ENCODE data around the gene NPBWR2.
"Not testable (repeated sequence)": the region's sequence is repeated elsewhere in the genome, so short reads cannot be mapped to it uniquely, and the experiment has no call there.

Gene NPBWR2

GRCh38 chr20:64090165-64090564 lies 17.2 kb downstream of the NPBWR2 start:
- Histone ChIP-seq H3K4me3 (ENCODE audit: low read depth, low read length, poor library complexity, severe bottlenecking) (no peak overlapping the region), H3K79me2 (ENCODE audit: insufficient read depth, low read length) (no peaks in the 10 kb centered on the region), H3K9me2 (ENCODE audit: low read depth, low read length) (no peaks in the 10 kb centered on the region), H3K27ac (ENCODE audit: low read depth, low read length, poor library complexity, severe bottlenecking) (no peak overlapping the region), H3K4me1 (ENCODE audit: insufficient read depth, low read length, severe bottlenecking) (no peaks in the 10 kb centered on the region), H3K36me3 (ENCODE audit: insufficient read depth, low read length) (no peaks in the 10 kb centered on the region; the same call in 1 of the 2 replicates), H2AFZ (ENCODE audit: low read length) (no peak overlapping the region), H4K20me1 (ENCODE audit: insufficient read depth, low read length) (no peaks in the 10 kb centered on the region), H3K9me3 (ENCODE audit: low read length) (0 out of 2 replicates have a peak, but pooled peaks cover 3% of the 10 kb centered on the region), H3F3A (ENCODE audit: insufficient read depth, low read length) (no peaks in the 10 kb centered on the region), H3K4me2 (ENCODE audit: low read length) (no peak overlapping the region), H3K9ac (ENCODE audit: low read length) (no peak overlapping the region), H3K27me3 (ENCODE audit: insufficient read depth, low read length) (peaks cover 6% of the 10 kb centered on the region; the same call in 1 of the 2 replicates)
- TF ChIP-seq, protein P1, sequence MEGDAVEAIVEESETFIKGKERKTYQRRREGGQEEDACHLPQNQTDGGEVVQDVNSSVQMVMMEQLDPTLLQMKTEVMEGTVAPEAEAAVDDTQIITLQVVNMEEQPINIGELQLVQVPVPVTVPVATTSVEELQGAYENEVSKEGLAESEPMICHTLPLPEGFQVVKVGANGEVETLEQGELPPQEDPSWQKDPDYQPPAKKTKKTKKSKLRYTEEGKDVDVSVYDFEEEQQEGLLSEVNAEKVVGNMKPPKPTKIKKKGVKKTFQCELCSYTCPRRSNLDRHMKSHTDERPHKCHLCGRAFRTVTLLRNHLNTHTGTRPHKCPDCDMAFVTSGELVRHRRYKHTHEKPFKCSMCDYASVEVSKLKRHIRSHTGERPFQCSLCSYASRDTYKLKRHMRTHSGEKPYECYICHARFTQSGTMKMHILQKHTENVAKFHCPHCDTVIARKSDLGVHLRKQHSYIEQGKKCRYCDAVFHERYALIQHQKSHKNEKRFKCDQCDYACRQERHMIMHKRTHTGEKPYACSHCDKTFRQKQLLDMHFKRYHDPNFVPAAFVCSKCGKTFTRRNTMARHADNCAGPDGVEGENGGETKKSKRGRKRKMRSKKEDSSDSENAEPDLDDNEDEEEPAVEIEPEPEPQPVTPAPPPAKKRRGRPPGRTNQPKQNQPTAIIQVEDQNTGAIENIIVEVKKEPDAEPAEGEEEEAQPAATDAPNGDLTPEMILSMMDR (IDR thresholded peaks at IDR 0.05; ENCODE audit: low read length): no peak
- no peak for TF ChIP-seq EZH2 (IDR thresholded peaks at IDR 0.05; ENCODE audit: borderline replicate concordance, low read length)

GRCh38 chr20:64088586-64088985 lies 18.8 kb downstream of the NPBWR2 start:
- H3K9me2 ChIP-seq (ENCODE audit: low read depth, low read length); H2AFZ ChIP-seq (ENCODE audit: low read length); H3K4me3 ChIP-seq (ENCODE audit: low read depth, low read length, poor library complexity, severe bottlenecking); H3K4me2 ChIP-seq (ENCODE audit: low read length); H3K79me2 ChIP-seq (ENCODE audit: insufficient read depth, low read length); H3F3A ChIP-seq (ENCODE audit: insufficient read depth, low read length); H3K4me1 ChIP-seq (ENCODE audit: insufficient read depth, low read length, severe bottlenecking); H3K27me3 ChIP-seq (ENCODE audit: insufficient read depth, low read length); H4K20me1 ChIP-seq (ENCODE audit: insufficient read depth, low read length); H3K9ac ChIP-seq (ENCODE audit: low read length); H3K27ac ChIP-seq (ENCODE audit: low read depth, low read length, poor library complexity, severe bottlenecking); H3K36me3 ChIP-seq (ENCODE audit: insufficient read depth, low read length); H3K9me3 ChIP-seq (ENCODE audit: low read length): not testable (repeated sequence)

DNA sequence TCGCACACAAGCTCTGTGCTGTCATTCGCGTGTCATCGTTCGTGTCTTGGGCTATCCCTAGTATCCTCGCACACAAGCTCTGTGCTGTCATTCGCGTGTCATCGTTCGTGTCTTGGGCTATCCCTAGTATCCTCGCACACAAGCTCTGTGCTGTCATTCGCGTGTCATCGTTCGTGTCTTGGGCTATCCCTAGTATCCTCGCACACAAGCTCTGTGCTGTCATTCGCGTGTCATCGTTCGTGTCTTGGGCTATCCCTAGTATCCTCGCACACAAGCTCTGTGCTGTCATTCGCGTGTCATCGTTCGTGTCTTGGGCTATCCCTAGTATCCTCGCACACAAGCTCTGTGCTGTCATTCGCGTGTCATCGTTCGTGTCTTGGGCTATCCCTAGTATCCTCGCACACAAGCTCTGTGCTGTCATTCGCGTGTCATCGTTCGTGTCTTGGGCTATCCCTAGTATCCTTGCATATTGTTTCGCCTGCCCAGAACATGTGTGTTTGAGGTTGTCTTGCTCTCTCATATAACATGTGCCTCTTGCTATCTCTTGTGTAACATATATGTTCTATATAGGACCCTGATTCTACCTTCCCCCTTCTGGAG lies 20.0 kb downstream of the NPBWR2 start:
- not testable (repeated sequence) for H3K9ac ChIP-seq (ENCODE audit: low read length); H4K20me1 ChIP-seq (ENCODE audit: insufficient read depth, low read length); H3K9me2 ChIP-seq (ENCODE audit: low read depth, low read length); H3K27ac ChIP-seq (ENCODE audit: low read depth, low read length, poor library complexity, severe bottlenecking); H2AFZ ChIP-seq (ENCODE audit: low read length); H3K4me2 ChIP-seq (ENCODE audit: low read length); H3K9me3 ChIP-seq (ENCODE audit: low read length); H3K79me2 ChIP-seq (ENCODE audit: insufficient read depth, low read length); H3K27me3 ChIP-seq (ENCODE audit: insufficient read depth, low read length); H3F3A ChIP-seq (ENCODE audit: insufficient read depth, low read length); H3K36me3 ChIP-seq (ENCODE audit: insufficient read depth, low read length); H3K4me3 ChIP-seq (ENCODE audit: low read depth, low read length, poor library complexity, severe bottlenecking)
- peaks cover 10% of the 10 kb centered on the region for H3K4me1 ChIP-seq (ENCODE audit: insufficient read depth, low read length, severe bottlenecking)

DNA sequence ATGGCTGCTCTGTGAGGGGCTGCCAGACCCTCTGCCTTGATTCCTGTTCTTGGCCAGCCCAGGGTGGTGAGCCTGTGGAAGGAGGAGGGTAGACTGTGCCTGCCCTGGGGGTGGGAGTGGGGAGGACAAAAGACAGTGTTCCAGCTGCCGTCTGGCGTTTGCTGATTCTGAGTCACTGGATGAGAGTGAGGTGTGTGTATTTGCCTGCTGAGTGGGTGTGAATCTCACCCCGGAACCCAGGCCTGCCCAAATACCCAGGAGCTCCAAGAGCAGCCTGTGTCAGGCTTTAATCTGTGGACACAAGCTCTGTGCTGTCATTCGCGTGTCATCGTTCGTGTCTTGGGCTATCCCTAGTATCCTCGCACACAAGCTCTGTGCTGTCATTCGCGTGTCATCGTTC lies 20.6 kb downstream of the NPBWR2 start:
- peaks cover 6% of the 10 kb centered on the region; the same call in 1 of the 2 replicates for H3K27me3 ChIP-seq (ENCODE audit: insufficient read depth, low read length)
- no peaks in the 10 kb centered on the region for H4K20me1 ChIP-seq (ENCODE audit: insufficient read depth, low read length)
- no peak overlapping the region for H3K27ac ChIP-seq (ENCODE audit: low read depth, low read length, poor library complexity, severe bottlenecking)
- TF ChIP-seq, protein P1 (IDR thresholded peaks at IDR 0.05; ENCODE audit: low read length): no peak
- TF ChIP-seq EZH2 (IDR thresholded peaks at IDR 0.05; ENCODE audit: borderline replicate concordance, low read length): no peak
- H3K79me2 ChIP-seq (ENCODE audit: insufficient read depth, low read length): no peaks in the 10 kb centered on the region
- no peaks in the 10 kb centered on the region; the same call in 1 of the 2 replicates for H3K36me3 ChIP-seq (ENCODE audit: insufficient read depth, low read length)
- no peaks in the 10 kb centered on the region for H3K9me2 ChIP-seq (ENCODE audit: low read depth, low read length)
- H3K4me2 ChIP-seq (ENCODE audit: low read length): no peak overlapping the region
- H2AFZ ChIP-seq (ENCODE audit: low read length): no peak overlapping the region
- no peak overlapping the region for H3K9ac ChIP-seq (ENCODE audit: low read length)
- H3K9me3 ChIP-seq (ENCODE audit: low read length): 0 out of 2 replicates have a peak, but pooled peaks cover 3% of the 10 kb centered on the region
- no peaks in the 10 kb centered on the region for H3F3A ChIP-seq (ENCODE audit: insufficient read depth, low read length)
- H3K4me3 ChIP-seq (ENCODE audit: low read depth, low read length, poor library complexity, severe bottlenecking): no peak overlapping the region
- peaks cover 10% of the 10 kb centered on the region for H3K4me1 ChIP-seq (ENCODE audit: insufficient read depth, low read length, severe bottlenecking)
